ENCODE measurements around the gene AP2A2. TPM values are rescaled to one million over a fixed set of nuclear protein-coding genes. Genes with fewer than 3 reads are reported as not detected.

The AP2A2 gene
- total RNA-seq, 1 experiment from 2014 or later, result 42.6 TPM

DNA sequence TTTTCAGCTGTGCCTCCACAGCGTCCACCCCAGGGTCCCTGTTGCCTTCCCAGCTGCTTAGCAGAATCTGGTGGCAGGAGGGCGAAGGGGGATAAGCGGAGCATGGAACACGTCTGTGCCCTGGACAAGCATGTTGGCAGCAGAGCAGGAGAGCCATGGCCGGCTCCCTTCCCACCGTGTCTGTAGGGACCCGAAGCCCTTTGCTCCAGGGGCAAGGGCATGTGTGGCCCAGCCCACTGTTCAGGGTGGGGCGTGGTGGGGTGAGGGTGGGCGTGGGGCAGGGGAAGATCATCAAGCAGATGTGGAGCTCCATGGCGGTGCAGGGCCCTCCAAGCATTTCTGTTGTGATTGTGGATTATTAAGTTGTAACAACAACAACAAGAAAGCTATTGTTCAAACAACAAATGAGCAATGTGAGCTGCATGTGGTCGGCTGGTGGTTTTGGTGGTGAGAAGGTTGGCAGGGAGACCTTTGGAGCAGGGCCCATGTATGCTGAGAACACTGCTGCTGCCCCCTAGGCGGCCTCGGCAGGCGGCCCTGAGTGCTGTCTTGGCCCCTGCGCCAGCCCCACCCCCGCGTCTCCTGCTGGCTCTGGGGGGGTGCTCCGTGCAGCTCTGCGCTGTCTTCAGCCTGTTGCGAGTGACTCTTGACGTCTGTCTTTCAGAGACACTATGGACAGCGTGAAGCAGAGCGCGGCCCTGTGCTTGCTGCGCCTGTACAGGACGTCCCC lies 50.9 kb downstream of the AP2A2 start:
- Histone ChIP-seq H3K9me3 (replicated peaks) (no peaks in the 10 kb centered on the region), H3K4me3 (no peak overlapping the region), H3K36me3 (peaks cover 23% of the 10 kb centered on the region), H3K27ac (no peak overlapping the region), H3K27me3 (no peaks in the 10 kb centered on the region), H3K4me1 (no peaks in the 10 kb centered on the region)
- peak in 1 of 2 experiments; percentile 31 for DNase-seq

DNA sequence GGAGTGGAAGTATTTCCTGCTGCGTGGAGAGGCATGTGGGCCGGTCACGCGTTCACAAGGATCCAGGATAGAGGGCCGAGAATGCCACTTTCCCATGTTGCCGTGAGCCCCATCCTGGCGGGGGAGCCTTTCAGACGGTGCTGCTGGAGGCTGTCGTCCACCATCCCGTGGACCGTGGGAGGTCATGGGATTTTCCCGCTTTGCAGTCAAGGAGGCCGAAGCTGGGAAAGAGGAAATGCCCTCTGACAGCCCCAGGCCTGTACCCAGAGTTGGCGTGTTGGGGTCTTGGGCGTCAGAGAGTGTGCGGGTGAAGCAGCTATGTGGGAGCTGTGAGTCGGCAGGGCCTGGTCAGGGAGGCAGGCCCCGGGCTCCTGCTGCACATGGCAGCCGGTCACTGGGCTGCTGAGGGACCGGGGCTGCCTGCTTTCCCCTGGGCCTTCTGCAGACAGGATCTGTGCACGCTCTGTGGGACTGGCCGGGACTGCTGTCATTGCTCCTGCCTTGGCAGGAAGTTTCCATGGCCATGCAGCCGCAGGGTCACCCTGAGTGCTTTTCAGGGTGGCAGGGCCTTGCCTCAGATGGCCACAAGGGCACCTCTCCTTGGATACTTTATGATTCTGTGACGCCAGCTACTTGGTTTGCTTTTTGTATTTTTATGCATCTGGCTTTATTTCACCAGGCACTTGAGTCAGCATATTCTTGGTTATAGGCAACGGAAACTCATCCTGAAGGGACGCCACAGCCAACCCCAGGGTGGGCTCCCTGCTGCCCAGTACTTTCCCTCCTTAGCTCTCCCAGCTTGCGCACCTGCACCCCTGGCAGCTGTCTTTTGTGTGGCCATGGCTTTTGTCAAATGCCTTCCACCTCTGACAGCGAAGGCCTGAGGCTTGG lies 52.4 kb downstream of the AP2A2 start:
- no peak overlapping the region for H3K4me3 ChIP-seq
- H3K9me3 ChIP-seq (replicated peaks), result no peaks in the 10 kb centered on the region
- no peak overlapping the region for H3K27ac ChIP-seq
- no peaks in the 10 kb centered on the region for H3K27me3 ChIP-seq
- H3K36me3 ChIP-seq, result peaks cover 13% of the 10 kb centered on the region; the same call in 1 of the 2 replicates
- no peak for DNase-seq
- no peaks in the 10 kb centered on the region for H3K4me1 ChIP-seq

DNA sequence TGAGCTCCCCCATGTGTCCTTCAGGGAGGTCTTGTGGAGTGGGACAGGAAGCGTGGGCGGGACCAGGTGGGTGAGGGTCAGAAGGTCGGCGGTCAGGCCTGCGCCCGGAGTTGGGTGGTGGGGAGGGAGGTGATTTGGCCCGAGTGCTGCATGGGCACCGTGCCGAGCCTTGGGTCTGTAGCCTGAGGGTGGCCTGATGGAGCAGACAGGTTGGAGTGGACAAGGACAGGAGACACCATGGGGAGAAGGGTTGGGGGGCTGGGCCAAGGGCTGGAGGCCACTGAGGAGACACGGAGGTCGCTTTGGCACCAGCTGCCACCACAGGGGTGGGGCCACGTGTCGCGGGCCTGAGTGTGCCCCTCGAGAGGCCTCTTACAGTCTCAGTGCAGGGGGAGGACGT lies 53.1 kb downstream of the AP2A2 start:
- Histone ChIP-seq H3K4me3 (no peak overlapping the region), H3K27ac (no peak overlapping the region), H3K4me1 (no peaks in the 10 kb centered on the region), H3K36me3 (peaks cover 8% of the 10 kb centered on the region; the same call in 1 of the 2 replicates), H3K27me3 (no peaks in the 10 kb centered on the region), H3K9me3 (replicated peaks) (no peaks in the 10 kb centered on the region)
- no peak for DNase-seq

DNA sequence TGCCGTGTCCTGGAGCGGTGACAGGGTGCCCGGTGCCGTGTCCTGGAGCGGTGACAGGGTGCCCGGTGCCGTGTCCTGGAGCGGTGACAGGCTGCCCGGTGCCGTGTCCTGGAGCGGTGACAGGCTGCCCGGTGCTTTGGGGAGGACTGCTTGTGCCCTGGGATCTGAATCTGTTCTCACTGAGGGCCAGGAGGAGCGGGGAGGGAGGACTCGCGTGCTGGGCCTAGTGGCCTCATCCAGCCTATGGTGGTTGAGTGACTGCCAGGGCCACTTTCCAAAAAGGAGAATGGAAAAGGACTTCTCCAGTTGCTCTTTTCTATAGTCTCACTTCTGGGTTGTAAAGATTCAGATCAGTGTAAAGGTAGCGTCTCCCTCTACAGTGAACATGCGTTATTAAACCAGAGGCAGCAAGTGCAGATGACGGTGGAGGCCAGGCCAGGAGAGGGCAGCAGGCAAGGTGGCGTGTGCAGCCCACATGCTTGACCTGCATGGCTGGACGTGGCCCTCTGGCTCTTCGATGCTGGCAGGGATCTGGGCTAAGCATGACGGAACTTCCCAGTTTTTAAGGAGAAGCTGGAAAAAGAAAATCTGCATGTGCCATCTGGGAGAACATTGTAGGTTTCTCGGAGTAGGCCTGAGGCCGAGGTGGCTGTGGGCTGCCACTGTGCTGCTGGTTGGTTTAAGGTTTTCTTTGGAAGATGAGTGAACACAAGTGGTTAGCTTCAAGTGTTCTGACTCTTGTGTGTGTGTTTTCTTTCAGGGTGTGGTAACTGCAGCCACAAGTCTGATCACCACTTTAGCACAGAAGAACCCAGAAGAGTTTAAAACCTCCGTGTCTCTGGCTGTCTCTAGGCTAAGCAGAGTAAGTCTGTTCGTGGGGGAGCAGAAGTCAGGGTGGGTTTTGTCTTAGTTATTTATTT lies 55.0 kb downstream of the AP2A2 start:
- Histone ChIP-seq H3K27me3 (no peaks in the 10 kb centered on the region), H3K4me1 (no peaks in the 10 kb centered on the region), H3K4me3 (no peak overlapping the region), H3K36me3 (peaks cover 16% of the 10 kb centered on the region), H3K9me3 (replicated peaks) (no peaks in the 10 kb centered on the region), H3K27ac (no peak overlapping the region)
- DNase-seq, result no peak

DNA sequence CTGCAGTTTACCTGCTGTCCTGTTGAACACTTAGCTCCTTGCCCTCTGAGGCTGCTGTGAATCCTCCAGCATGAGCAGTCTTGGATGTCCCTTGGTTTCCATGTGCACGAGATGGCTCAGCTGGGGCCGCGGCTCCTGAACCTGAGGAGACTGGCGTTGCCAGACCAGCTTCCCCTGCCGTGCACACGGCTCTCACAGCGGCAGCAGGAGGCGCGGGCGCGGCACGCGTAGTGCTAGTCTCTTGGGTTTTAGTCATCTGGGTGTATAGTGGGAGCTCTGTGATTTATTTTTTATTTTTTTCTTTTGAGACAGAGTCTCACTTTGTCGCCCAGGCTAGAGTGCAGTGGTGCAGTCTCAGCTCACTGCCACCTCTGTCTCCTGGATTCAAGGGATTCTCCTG lies 56.1 kb downstream of the AP2A2 start:
- H3K36me3 ChIP-seq, result peaks cover 23% of the 10 kb centered on the region
- H3K4me3 ChIP-seq, result no peak overlapping the region
- no peaks in the 10 kb centered on the region for H3K27me3 ChIP-seq
- DNase-seq, result no peak
- H3K4me1 ChIP-seq, result no peaks in the 10 kb centered on the region
- H3K27ac ChIP-seq, result no peak overlapping the region
- H3K9me3 ChIP-seq (replicated peaks), result no peaks in the 10 kb centered on the region

DNA sequence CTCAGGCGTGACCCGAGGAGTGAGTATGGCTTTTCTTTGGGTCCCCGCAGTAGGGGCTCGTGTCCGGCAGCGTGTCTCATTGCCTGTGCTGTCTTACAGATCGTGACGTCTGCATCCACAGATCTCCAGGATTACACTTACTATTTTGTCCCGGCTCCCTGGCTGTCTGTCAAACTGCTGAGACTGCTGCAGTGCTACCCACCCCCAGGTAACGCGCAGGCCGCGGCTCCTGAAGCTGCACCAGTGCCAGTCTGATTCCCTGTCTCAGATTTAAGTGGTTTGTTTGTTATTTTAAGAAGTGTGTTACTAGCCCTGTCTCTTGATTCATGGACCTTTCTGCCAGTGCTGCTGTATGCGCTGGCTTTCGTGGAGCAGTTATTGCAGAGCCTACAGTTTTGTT lies 58.9 kb downstream of the AP2A2 start:
- Histone ChIP-seq H3K9me3 (replicated peaks) (no peaks in the 10 kb centered on the region), H3K36me3 (peaks cover 29% of the 10 kb centered on the region), H3K4me1 (no peaks in the 10 kb centered on the region), H3K4me3 (no peak overlapping the region), H3K27ac (no peak overlapping the region), H3K27me3 (no peaks in the 10 kb centered on the region)
- DNase-seq, result no peak

DNA sequence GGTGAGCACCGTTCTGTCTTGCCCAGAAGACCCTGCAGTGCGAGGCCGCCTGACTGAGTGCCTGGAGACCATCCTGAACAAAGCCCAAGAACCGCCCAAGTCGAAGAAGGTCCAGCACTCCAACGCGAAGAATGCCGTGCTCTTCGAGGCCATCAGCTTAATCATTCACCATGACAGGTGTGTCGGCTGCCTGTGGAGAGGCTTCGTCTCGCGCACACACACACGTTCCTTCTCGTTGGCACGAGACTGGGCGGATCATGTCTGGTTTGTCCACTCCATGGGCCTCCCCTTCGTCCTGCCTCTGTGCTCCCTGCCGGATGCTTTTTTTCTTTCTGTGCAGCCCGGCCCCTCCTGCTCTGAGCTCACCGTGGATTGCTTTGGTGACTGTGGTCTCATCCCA lies 59.7 kb downstream of the AP2A2 start:
- Histone ChIP-seq H3K27ac (no peak overlapping the region), H3K4me3 (no peak overlapping the region), H3K36me3 (peaks cover 32% of the 10 kb centered on the region), H3K27me3 (no peaks in the 10 kb centered on the region), H3K4me1 (no peaks in the 10 kb centered on the region), H3K9me3 (replicated peaks) (no peaks in the 10 kb centered on the region)
- no peak for DNase-seq

DNA sequence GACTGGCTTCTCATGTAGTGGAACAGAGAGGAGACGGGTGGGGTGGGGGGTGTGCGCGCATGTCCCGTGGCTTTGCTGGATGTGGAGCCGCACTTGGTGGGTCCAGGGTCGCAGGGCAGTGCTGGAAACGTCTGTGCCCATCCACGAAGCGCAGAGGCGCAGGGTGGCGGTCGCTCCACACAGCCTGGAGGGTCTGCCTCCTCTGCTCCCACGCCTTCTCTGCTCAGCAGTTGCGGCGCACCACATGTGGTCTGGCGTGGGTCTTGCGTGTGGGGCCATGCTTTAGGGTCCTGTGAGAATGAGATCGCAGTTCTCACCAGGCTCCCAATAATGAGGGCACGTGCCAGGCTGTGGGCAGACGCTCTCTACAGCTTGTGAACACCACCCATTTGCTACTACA lies 60.2 kb downstream of the AP2A2 start:
- H3K36me3 ChIP-seq, result peaks cover 32% of the 10 kb centered on the region
- no peaks in the 10 kb centered on the region for H3K9me3 ChIP-seq (replicated peaks)
- H3K4me3 ChIP-seq, result no peak overlapping the region
- DNase-seq, result no peak
- no peaks in the 10 kb centered on the region for H3K4me1 ChIP-seq
- H3K27ac ChIP-seq, result no peak overlapping the region
- H3K27me3 ChIP-seq, result no peaks in the 10 kb centered on the region

DNA sequence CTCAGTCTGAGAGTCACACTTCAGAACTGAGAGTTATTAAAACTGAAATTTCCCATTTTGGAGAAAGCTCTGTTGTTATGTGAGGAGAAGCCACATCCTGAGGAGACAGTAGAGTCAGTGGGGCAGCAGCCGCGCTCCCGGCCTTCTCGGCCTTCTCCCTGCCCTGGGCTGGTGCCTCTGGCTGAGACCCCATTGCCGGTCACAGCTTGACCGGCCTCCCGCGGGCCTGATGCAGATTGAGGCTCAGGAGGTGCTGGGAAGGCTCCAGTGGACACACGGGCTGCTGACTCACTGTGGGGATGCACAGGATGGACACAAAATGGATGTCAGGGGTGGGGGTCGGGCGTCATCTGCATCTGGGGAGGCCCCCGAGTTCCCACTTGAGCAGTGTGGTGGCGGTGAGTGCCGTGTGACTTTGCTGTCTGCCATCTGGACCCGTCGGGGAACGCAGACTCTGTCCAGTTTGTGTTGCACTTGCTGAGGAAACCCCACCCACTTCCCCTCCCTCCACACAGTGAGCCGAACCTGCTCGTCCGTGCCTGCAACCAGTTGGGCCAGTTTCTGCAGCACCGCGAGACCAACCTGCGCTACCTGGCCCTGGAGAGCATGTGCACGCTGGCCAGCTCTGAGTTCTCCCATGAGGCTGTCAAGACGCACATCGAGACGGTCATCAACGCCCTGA lies 60.7 kb downstream of the AP2A2 start:
- H3K4me3 ChIP-seq, result no peak overlapping the region
- no peaks in the 10 kb centered on the region for H3K9me3 ChIP-seq (replicated peaks)
- no peaks in the 10 kb centered on the region for H3K27me3 ChIP-seq
- no peak overlapping the region for H3K27ac ChIP-seq
- H3K4me1 ChIP-seq, result no peaks in the 10 kb centered on the region
- H3K36me3 ChIP-seq, result peaks cover 32% of the 10 kb centered on the region
- no peak for DNase-seq

DNA sequence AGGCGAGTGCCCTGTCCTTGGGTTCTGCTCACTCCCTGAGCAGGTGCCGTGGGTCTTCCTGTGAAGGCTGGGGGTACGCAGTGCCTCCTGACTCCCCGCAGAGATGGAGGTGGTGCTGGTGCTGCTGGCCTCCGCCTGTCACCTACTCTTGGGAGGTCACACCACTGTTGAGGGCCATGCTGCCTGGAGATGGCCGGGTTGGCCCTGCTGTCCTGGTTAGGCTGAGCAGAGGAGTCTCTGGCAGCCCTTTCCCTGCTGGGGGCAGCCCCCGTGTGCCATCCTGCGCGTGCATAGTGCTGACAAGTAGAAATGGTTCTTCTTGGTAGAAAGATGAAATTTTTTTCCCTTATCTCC lies 61.3 kb downstream of the AP2A2 start:
- Histone ChIP-seq H3K27me3 (no peaks in the 10 kb centered on the region), H3K27ac (no peak overlapping the region)

DNA sequence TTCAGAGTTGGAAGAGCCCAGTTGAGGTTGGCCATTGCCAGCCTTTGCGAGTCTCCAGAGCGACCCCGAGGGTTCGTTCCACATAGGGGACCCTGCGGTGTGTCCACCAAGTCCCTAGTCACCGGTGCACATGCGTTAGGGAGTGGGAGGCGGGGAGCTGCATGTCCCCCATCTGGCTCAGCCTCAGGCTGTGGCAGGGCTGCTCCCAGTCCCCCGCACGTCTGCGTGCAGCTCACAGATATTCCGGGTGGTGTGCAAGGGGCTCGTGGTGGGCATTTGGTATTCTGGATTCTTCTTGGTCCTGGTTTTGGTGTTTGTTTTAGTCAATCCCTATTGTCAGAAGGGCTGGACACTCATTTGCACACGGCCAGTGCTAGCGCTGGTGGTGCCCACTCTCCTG lies 62.0 kb downstream of the AP2A2 start:
- Histone ChIP-seq H3K4me1 (no peaks in the 10 kb centered on the region), H3K27ac (no peak overlapping the region), H3K27me3 (no peaks in the 10 kb centered on the region), H3K9me3 (replicated peaks) (no peaks in the 10 kb centered on the region), H3K4me3 (no peak overlapping the region), H3K36me3 (peaks cover 27% of the 10 kb centered on the region)
- no peak for DNase-seq

More for the DNA sequence above, 61.3 kb downstream of the AP2A2 start:
- DNase-seq, result no peak
- H3K4me3 ChIP-seq, result no peak overlapping the region
- H3K9me3 ChIP-seq (replicated peaks), result no peaks in the 10 kb centered on the region
- H3K36me3 ChIP-seq, result peaks cover 31% of the 10 kb centered on the region
- no peaks in the 10 kb centered on the region for H3K4me1 ChIP-seq

DNA sequence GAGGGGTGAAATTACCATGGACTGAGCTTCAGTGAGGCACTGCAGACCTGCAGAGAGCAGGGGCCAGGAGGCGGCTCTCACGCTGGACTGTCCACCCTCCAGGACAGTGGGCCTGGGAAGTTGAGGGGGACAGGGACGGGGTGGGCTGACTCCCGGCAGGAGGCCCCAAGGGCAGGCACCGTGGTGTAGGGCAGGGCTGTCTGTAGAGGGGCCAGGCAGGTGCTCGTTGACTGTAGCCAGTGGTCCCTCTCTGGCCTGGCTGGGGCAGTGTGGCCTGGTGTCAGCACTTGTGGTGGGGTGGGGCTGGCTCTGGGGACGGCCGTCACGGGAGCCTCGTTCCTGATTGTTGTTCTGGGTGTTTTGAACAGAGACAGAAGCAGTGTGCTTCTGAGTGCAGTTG lies 64.4 kb downstream of the AP2A2 start:
- peaks cover 21% of the 10 kb centered on the region for H3K36me3 ChIP-seq
- no peaks in the 10 kb centered on the region for H3K9me3 ChIP-seq (replicated peaks)
- DNase-seq, result no peak
- H3K27ac ChIP-seq, result no peak overlapping the region
- no peak overlapping the region for H3K4me3 ChIP-seq
- no peaks in the 10 kb centered on the region for H3K4me1 ChIP-seq
- H3K27me3 ChIP-seq, result no peaks in the 10 kb centered on the region

DNA sequence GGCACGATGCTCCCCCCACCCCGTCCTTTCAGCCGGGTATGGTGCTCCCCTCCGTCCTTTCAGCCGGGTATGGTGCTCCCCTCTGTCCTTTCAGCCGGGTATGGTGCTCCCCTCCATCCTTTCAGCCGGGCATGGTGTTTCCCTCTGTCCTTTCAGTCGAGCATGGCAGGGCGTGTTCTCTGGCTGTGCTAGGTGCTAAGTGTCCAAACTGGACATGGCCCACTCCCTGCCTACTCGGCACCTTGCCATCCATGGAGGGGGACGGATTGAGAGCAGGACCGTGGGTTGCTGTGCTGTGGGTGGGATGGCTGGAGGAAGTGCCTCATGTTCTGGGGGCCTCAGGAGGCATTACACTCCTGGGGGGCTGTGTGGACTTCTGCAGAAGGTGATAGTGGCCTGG lies 65.4 kb downstream of the AP2A2 start:
- Histone ChIP-seq H3K36me3 (peaks cover 12% of the 10 kb centered on the region), H3K4me1 (no peaks in the 10 kb centered on the region)

DNA sequence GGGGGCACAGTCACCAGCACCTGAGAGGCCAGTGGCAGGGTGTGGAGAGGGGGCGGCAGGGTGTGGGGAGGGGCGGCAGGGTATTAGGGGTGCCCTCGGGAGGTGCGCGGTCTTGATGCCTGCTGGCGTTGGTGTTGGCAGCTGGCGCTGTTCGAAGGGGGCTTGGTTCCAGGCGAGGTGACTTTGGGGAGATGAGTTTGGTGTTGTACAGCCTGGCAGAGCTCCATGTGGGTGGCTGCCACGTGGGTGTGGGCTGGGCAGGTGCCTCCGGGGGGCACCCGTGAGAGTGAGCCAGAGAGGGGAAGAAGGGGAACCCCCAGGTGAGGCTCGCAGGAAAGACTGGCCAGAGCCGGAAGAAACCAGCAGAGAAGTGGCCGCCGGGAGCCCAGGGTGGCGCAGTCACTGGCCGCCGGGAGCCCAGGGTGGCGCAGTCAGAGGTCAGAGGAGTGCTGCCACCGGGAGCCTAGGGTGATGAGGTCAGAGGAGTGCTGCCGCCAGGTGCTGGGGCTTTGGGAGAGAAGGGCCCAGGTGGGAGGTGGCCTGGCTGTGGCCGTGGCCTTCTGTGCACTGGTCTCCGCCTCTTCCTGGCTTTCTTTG lies 66.1 kb downstream of the AP2A2 start:
- DNase-seq, result no peak
- H3K27ac ChIP-seq, result no peak overlapping the region
- H3K27me3 ChIP-seq, result no peaks in the 10 kb centered on the region
- no peaks in the 10 kb centered on the region for H3K9me3 ChIP-seq (replicated peaks)
- H3K36me3 ChIP-seq, result peaks cover 12% of the 10 kb centered on the region
- no peaks in the 10 kb centered on the region for H3K4me1 ChIP-seq
- no peak overlapping the region for H3K4me3 ChIP-seq

More for the DNA sequence above, 65.4 kb downstream of the AP2A2 start:
- no peak overlapping the region for H3K4me3 ChIP-seq
- no peaks in the 10 kb centered on the region for H3K9me3 ChIP-seq (replicated peaks)
- no peak overlapping the region for H3K27ac ChIP-seq
- no peak for DNase-seq
- H3K27me3 ChIP-seq, result no peaks in the 10 kb centered on the region

Measured in SJCRH30 (cell line).